HepG2 (cell line): ENCODE data around the gene GDAP1L1. TPM values are rescaled to one million over a fixed set of nuclear protein-coding genes. Genes with fewer than 3 reads are reported as not detected.
A peak's percentile ranks its signal among the peaks of the same experiment; 100 is the strongest.

Source experiments
- ATF1 ChIP-seq: IDR thresholded peaks from 2 replicates; pipeline ENCODE4 v1.6.1; 2016; ENCODE audit warnings: mild to moderate bottlenecking, control low read depth
- ATF5 ChIP-seq: sonication (generic); formaldehyde crosslinking; IDR thresholded peaks from 2 replicates; pipeline ENCODE4 v1.4.0; 2020; ENCODE audit warnings: mild to moderate bottlenecking, low read depth, missing genetic modification reagents
- CBX2 ChIP-seq, 2 experiments: fragments of 200-600 bp in 1 of 2; sonication (generic); formaldehyde crosslinking in 1 of 2; IDR thresholded peaks; 2 replicates each; pipeline versions ENCODE4 v1.7.0 to v1.8.1; 2018 to 2022; ENCODE audit warnings: low read depth in 2 of 2, low read length in 1 of 2, mild to moderate bottlenecking in 1 of 2, missing genetic modification reagents in 1 of 2
- EEA1 ChIP-seq: sonication (generic); formaldehyde crosslinking; IDR thresholded peaks from 2 replicates; pipeline ENCODE4 v1.5.1; 2020; ENCODE audit warnings: mild to moderate bottlenecking, missing genetic modification reagents, borderline replicate concordance
- FOXA1 ChIP-seq, 2 experiments: fragments of 450-650 bp in 1 of 2; sonication (generic) in 1 of 2; formaldehyde crosslinking in 1 of 2; IDR thresholded peaks; 2 replicates each; pipeline versions ENCODE4 v1.4.0 to v1.6.1; 2016 to 2020; ENCODE audit warnings: missing genetic modification reagents in 1 of 2
- GZF1 ChIP-seq: sonication (generic); formaldehyde crosslinking; IDR thresholded peaks from 2 replicates; pipeline ENCODE4 v1.5.1; 2020; ENCODE audit warnings: mild to moderate bottlenecking, missing genetic modification reagents
- HOXA9 ChIP-seq: sonication (generic); formaldehyde crosslinking; IDR thresholded peaks from 2 replicates; pipeline ENCODE4 v1.8.1; 2022; ENCODE audit warnings: missing genetic modification reagents, mild to moderate bottlenecking, moderate library complexity, borderline replicate concordance
- KIAA2018 ChIP-seq: sonication (generic); formaldehyde crosslinking; IDR thresholded peaks from 2 replicates; pipeline ENCODE4 v1.5.0; 2020; ENCODE audit warnings: mild to moderate bottlenecking, missing genetic modification reagents, borderline replicate concordance
- NFE2L2 ChIP-seq: fragments of 150-350 bp; IDR thresholded peaks from 2 replicates; pipeline ENCODE4 v1.6.1; 2014; ENCODE audit warnings: low read length
- SNAPC5 ChIP-seq: sonication (generic); formaldehyde crosslinking; IDR thresholded peaks from 2 replicates; pipeline ENCODE4 v1.8.1; 2023; ENCODE audit warnings: mild to moderate bottlenecking, missing genetic modification reagents, borderline replicate concordance
- STAT6 ChIP-seq: sonication (generic); formaldehyde crosslinking; IDR thresholded peaks from 2 replicates; pipeline ENCODE4 v1.4.0; 2020; ENCODE audit warnings: missing genetic modification reagents, mild to moderate bottlenecking, borderline replicate concordance
- TCF7 ChIP-seq: sonication (generic); IDR thresholded peaks from 2 replicates; pipeline ENCODE4 v1.6.1; 2016; ENCODE audit warnings: antibody characterized with exemption, low read depth
- ZMYM4 ChIP-seq: sonication (generic); formaldehyde crosslinking; IDR thresholded peaks from 2 replicates; pipeline ENCODE4 v1.8.1; 2023; ENCODE audit warnings: mild to moderate bottlenecking, missing genetic modification reagents
- ZNF10 ChIP-seq: sonication (generic); formaldehyde crosslinking; IDR thresholded peaks from 2 replicates; pipeline ENCODE4 v1.4.0; 2020; ENCODE audit warnings: mild to moderate bottlenecking, low read depth, missing genetic modification reagents, borderline replicate concordance
- ZNF558 ChIP-seq: sonication (generic); formaldehyde crosslinking; IDR thresholded peaks from 2 replicates; pipeline ENCODE4 v1.9.0; 2022; ENCODE audit warnings: mild to moderate bottlenecking, missing genetic modification reagents, borderline replicate concordance
- ZNF7 ChIP-seq: IDR thresholded peaks from 2 replicates; pipeline ENCODE4 v1.6.1; 2016; ENCODE audit warnings: missing biosample characterization, missing genetic modification reagents
- polyA plus RNA-seq, 8 experiments: library from polyadenylated mRNA; depleted of rRNA in 3 of 8; stranded (reverse) in 7 of 8; unstranded in 1 of 8; fragments of >200 nt; fragmentation: Illumina TruSeq in 4 of 8; extraction: Trizol in 4 of 8; gene quantifications; 2 replicates each; pipeline versions ENCODE4 v1.2.1 to v1.2.3, GENCODE V29; 2011 to 2016; ENCODE audit warnings: low read depth in 4 of 8, missing spikeins in 1 of 8, mixed read lengths in 1 of 8; ENCODE audit not compliant: insufficient read depth in 1 of 8
- total RNA-seq, 5 experiments: library from RNA; depleted of rRNA; stranded (reverse); fragments of >200 nt; fragmentation: Illumina TruSeq; extraction: Trizol; gene quantifications; 2 replicates each; pipeline ENCODE4 v1.2.3, GENCODE V29; 2016; ENCODE audit warnings: low read depth in 1 of 5

GDAP1L1 gene
- total and polyA plus RNA-seq, 2 of the 13 experiments (the other 11 are each of a cell fraction or from before 2014, with no cell fraction given) = 0.04 TPM; not detected in 1

- TF ChIP-seq EEA1 (CRISPR knock-in tag) (peak; percentile 99), ATF5 (CRISPR knock-in tag) (peak; percentile 98), ZNF7 (peak; percentile 70), STAT6 (CRISPR knock-in tag) (no peak), CBX2 (IDR thresholded peaks at IDR 0.05; ENCODE audit: low read depth, low read length) (no peak), CBX2 (CRISPR knock-in tag; IDR thresholded peaks at IDR 0.05; ENCODE audit: low read depth) (no peak; the same call in 1 of the 2 replicates), GZF1 (peak; percentile 87; the same call in 1 of the 2 replicates), KIAA2018 (CRISPR knock-in tag) (0 out of 2 replicates have a peak, but pooled peaks have one; percentile 42), ZMYM4 (CRISPR knock-in tag) (peak; percentile 84), ATF1 (CRISPR knock-in tag) (no peak), ZNF558 (peak; percentile 97; the same call in 1 of the 2 replicates), NFE2L2 (no peak), SNAPC5 (CRISPR knock-in tag) (peak; percentile 66; the same call in 1 of the 2 replicates), HOXA9 (CRISPR knock-in tag) (peak; percentile 83; the same call in 1 of the 2 replicates), FOXA1 (IDR thresholded peaks at IDR 0.05) (no peak), FOXA1 (CRISPR knock-in tag; IDR thresholded peaks at IDR 0.05) (no peak), TCF7 (no peak), ZNF10 (no peak)
These were observed 690 bp downstream of the GDAP1L1 start (continued) for GRCh38 chr20:44247586-44248409.
